Trophoblast cell (in vitro differentiated cells and primary cell): Measurements from ENCODE around the gene TOMM20.
A peak's percentile ranks its signal among the peaks of the same experiment; 100 is the strongest.
"Not testable (repeated sequence)": the region's sequence is repeated elsewhere in the genome, so short reads cannot be mapped to it uniquely, and the experiment has no call there.

Source experiments
- DNase-seq, 2 donors: peaks; one replicate each; pipeline ENCODE4 v3.0.0-alpha.2; 2016
- H2AFZ ChIP-seq: 2 replicates; pipeline ENCODE4 v1.6.1; 2013; ENCODE audit warnings: low read length, moderate library complexity, mild to moderate bottlenecking; ENCODE audit not compliant: insufficient read depth, poor library complexity
- H2AK5ac ChIP-seq: 2 replicates; pipeline ENCODE4 v1.6.1; 2013; ENCODE audit warnings: mild to moderate bottlenecking, low read length
- H2BK120ac ChIP-seq: 2 replicates; pipeline ENCODE4 v1.6.1; 2013; ENCODE audit warnings: low read length, mild to moderate bottlenecking, moderate library complexity; ENCODE audit not compliant: insufficient read depth, poor library complexity
- H2BK12ac ChIP-seq: 2 replicates; pipeline ENCODE4 v1.6.1; 2013; ENCODE audit warnings: mild to moderate bottlenecking, low read length, moderate library complexity
- H2BK5ac ChIP-seq: 2 replicates; pipeline ENCODE4 v1.6.1; 2013; ENCODE audit warnings: low read length, low read depth, moderate library complexity, mild to moderate bottlenecking; ENCODE audit not compliant: poor library complexity
- H3K14ac ChIP-seq: 2 replicates; pipeline ENCODE4 v1.6.1; 2013; ENCODE audit warnings: mild to moderate bottlenecking, low read length
- H3K18ac ChIP-seq: 2 replicates; pipeline ENCODE4 v1.6.1; 2013; ENCODE audit warnings: mild to moderate bottlenecking, low read length
- H3K23ac ChIP-seq: 2 replicates; pipeline ENCODE4 v1.6.1; 2013; ENCODE audit warnings: low read length
- H3K27ac ChIP-seq: 2 replicates; pipeline ENCODE4 v1.5.1; 2013; ENCODE audit warnings: low read depth, mild to moderate bottlenecking, inconsistent platforms, low read length, moderate library complexity
- H3K27me3 ChIP-seq: 2 replicates; pipeline ENCODE4 v1.6.1; 2013; ENCODE audit warnings: inconsistent platforms, mild to moderate bottlenecking, low read length, moderate library complexity; ENCODE audit not compliant: insufficient read depth
- H3K36me3 ChIP-seq, 2 experiments: 1 replicate in 1 of 2; 2 replicates in 1 of 2; pipeline ENCODE4 v1.6.1; 2013; ENCODE audit warnings: low read length in 2 of 2, mild to moderate bottlenecking in 2 of 2, moderate library complexity in 1 of 2; ENCODE audit not compliant: insufficient read depth in 2 of 2, control insufficient read depth in 1 of 2
- H3K4ac ChIP-seq: 2 replicates; pipeline ENCODE4 v1.6.1; 2013; ENCODE audit warnings: low read depth, mild to moderate bottlenecking, low read length, moderate library complexity
- H3K4me1 ChIP-seq, 2 experiments: 1 replicate in 1 of 2; 2 replicates in 1 of 2; pipeline ENCODE4 v1.6.1; 2013; ENCODE audit warnings: low read length in 2 of 2, mild to moderate bottlenecking in 2 of 2, moderate library complexity in 1 of 2; ENCODE audit not compliant: insufficient read depth in 2 of 2, control insufficient read depth in 1 of 2
- H3K4me2 ChIP-seq: 2 replicates; pipeline ENCODE4 v1.6.1; 2013; ENCODE audit warnings: inconsistent platforms, mild to moderate bottlenecking, low read length, moderate library complexity
- H3K4me3 ChIP-seq: 2 replicates; pipeline ENCODE4 v1.5.1; 2013; ENCODE audit warnings: mild to moderate bottlenecking, low read depth, low read length, inconsistent platforms
- H3K79me1 ChIP-seq: one replicate; pipeline ENCODE4 v1.6.1; 2013; ENCODE audit warnings: low read length
- H3K79me2 ChIP-seq: 2 replicates; pipeline ENCODE4 v1.6.1; 2013; ENCODE audit warnings: low read length, mild to moderate bottlenecking; ENCODE audit not compliant: control insufficient read depth, insufficient read depth, poor library complexity
- H3K9ac ChIP-seq: 2 replicates; pipeline ENCODE4 v1.6.1; 2013; ENCODE audit warnings: mild to moderate bottlenecking, low read length
- H3K9me3 ChIP-seq: 2 replicates; pipeline ENCODE4 v1.6.1; 2013; ENCODE audit warnings: low read depth, mild to moderate bottlenecking, control low read depth, inconsistent platforms, low read length; ENCODE audit not compliant: insufficient read depth
- H4K12ac ChIP-seq: 2 replicates; pipeline ENCODE4 v1.6.1; 2013; ENCODE audit warnings: low read depth, mild to moderate bottlenecking, low read length, moderate library complexity
- H4K8ac ChIP-seq: 2 replicates; pipeline ENCODE4 v1.6.1; 2013; ENCODE audit warnings: low read depth, mild to moderate bottlenecking, low read length, moderate library complexity
- H4K91ac ChIP-seq: one replicate; pipeline ENCODE4 v1.6.1; 2013; ENCODE audit warnings: low read depth, mild to moderate bottlenecking, low read length, moderate library complexity
- WGBS: extraction: QIAGEN DNeasy Blood & Tissue Kit; methylation state at CpG from one replicate; pipeline ENCODE4 v1.1.7; 2013; ENCODE audit warnings: missing lambda C conversion rate; ENCODE audit not compliant: insufficient read length, insufficient coverage; ENCODE audit errors: extremely low coverage; 5-methylcytosine and 5-hydroxymethylcytosine counted together

The TOMM20 gene

GRCh38 chr1:235159284-235159683 lies 30.6 kb upstream of the TOMM20 start:
- not testable (repeated sequence) for H2AK5ac ChIP-seq, H3K14ac ChIP-seq, H3K4me1 ChIP-seq, H3K18ac ChIP-seq, H3K4me2 ChIP-seq, H4K8ac ChIP-seq, H2AFZ ChIP-seq, H4K12ac ChIP-seq, H3K27ac ChIP-seq, H3K9ac ChIP-seq, H2BK5ac ChIP-seq, H3K23ac ChIP-seq, H4K91ac ChIP-seq, H3K9me3 ChIP-seq, H3K79me1 ChIP-seq, H3K4me3 ChIP-seq, H3K27me3 ChIP-seq, H2BK120ac ChIP-seq, DNase-seq, H2BK12ac ChIP-seq, H3K79me2 ChIP-seq
- H3K36me3 ChIP-seq: peaks cover 21 to 32% of the 10 kb centered on the region in 2 experiments
- no CpG with 5 or more reads among the region's 9 CpGs for WGBS
- peak overlapping the region; percentile 2 for H3K4ac ChIP-seq

GRCh38 chr1:235158680-235159079 lies 30.0 kb upstream of the TOMM20 start:
- H3K36me3 ChIP-seq: peaks cover 21 to 36% of the 10 kb centered on the region in 2 experiments
- no peak overlapping the region for H4K8ac ChIP-seq
- H2BK120ac ChIP-seq: no peak overlapping the region
- H2AFZ ChIP-seq: no peak overlapping the region
- H2BK12ac ChIP-seq: no peak overlapping the region
- H2AK5ac ChIP-seq: no peak overlapping the region
- no peak overlapping the region for H3K14ac ChIP-seq
- no peak overlapping the region for H2BK5ac ChIP-seq
- no peak overlapping the region for H4K12ac ChIP-seq
- DNase-seq: no peak
- H3K4me2 ChIP-seq: no peak overlapping the region
- H3K27ac ChIP-seq: no peak overlapping the region
- H3K9me3 ChIP-seq: no peaks in the 10 kb centered on the region
- WGBS: no CpG with 5 or more reads among the region's 6 CpGs
- peaks cover 3% of the 10 kb centered on the region for H3K79me2 ChIP-seq
- no peak overlapping the region for H3K4ac ChIP-seq
- no peak overlapping the region for H3K4me3 ChIP-seq
- H3K79me1 ChIP-seq: peaks cover 6% of the 10 kb centered on the region
- H4K91ac ChIP-seq: no peak overlapping the region
- no peak overlapping the region for H3K9ac ChIP-seq
- peaks cover 8% of the 10 kb centered on the region in 2 experiments for H3K4me1 ChIP-seq
- no peaks in the 10 kb centered on the region for H3K27me3 ChIP-seq
- no peak overlapping the region for H3K18ac ChIP-seq
- H3K23ac ChIP-seq: no peak overlapping the region

GRCh38 chr1:235157150-235157549 lies 28.5 kb upstream of the TOMM20 start:
- Histone ChIP-seq H3K27me3 (no peaks in the 10 kb centered on the region), H3K9ac (no peak overlapping the region), H3K4me1 (peaks cover 8% of the 10 kb centered on the region in 2 experiments), H2AK5ac (no peak overlapping the region), H3K4ac (no peak overlapping the region), H3K18ac (no peak overlapping the region), H2AFZ (no peak overlapping the region), H4K91ac (no peak overlapping the region), H4K8ac (no peak overlapping the region), H2BK5ac (no peak overlapping the region), H3K27ac (no peak overlapping the region), H3K36me3 (peaks cover 28 to 43% of the 10 kb centered on the region in 2 experiments), H3K9me3 (no peaks in the 10 kb centered on the region), H3K4me3 (no peak overlapping the region), H2BK12ac (no peak overlapping the region), H3K4me2 (no peak overlapping the region), H3K79me2 (peaks cover 3% of the 10 kb centered on the region), H2BK120ac (no peak overlapping the region), H3K14ac (no peak overlapping the region), H3K23ac (no peak overlapping the region), H3K79me1 (peaks cover 6% of the 10 kb centered on the region), H4K12ac (no peak overlapping the region)
- no peak for DNase-seq
- no CpG with 5 or more reads among the region's 4 CpGs for WGBS

GRCh38 chr1:235156740-235157139 lies 28.1 kb upstream of the TOMM20 start:
- Histone ChIP-seq H3K9ac (no peak overlapping the region), H3K79me2 (peaks cover 3% of the 10 kb centered on the region), H3K79me1 (peaks cover 6% of the 10 kb centered on the region), H2BK5ac (no peak overlapping the region), H4K8ac (no peak overlapping the region), H3K4me2 (no peak overlapping the region), H4K91ac (no peak overlapping the region), H2AK5ac (no peak overlapping the region), H3K9me3 (no peaks in the 10 kb centered on the region), H3K18ac (no peak overlapping the region), H3K4me1 (peaks cover 4 to 5% of the 10 kb centered on the region in 2 experiments), H3K14ac (no peak overlapping the region), H2AFZ (no peak overlapping the region), H3K4me3 (no peak overlapping the region), H3K4ac (no peak overlapping the region), H3K36me3 (peaks cover 29 to 44% of the 10 kb centered on the region in 2 experiments), H3K27me3 (no peaks in the 10 kb centered on the region), H3K23ac (no peak overlapping the region), H2BK12ac (no peak overlapping the region), H3K27ac (no peak overlapping the region), H2BK120ac (no peak overlapping the region), H4K12ac (no peak overlapping the region)
- no CpG with 5 or more reads among the region's 4 CpGs for WGBS
- no peak for DNase-seq
